WI38 (cell line): ENCODE data around the gene ST3GAL4.
"Not testable (repeated sequence)": the region's sequence is repeated elsewhere in the genome, so short reads cannot be mapped to it uniquely, and the experiment has no call there.

Experiments used
- H3K4me3 ChIP-seq: 2 replicates; pipeline ENCODE4 v1.5.1; 2011; ENCODE audit warnings: low read depth, mild to moderate bottlenecking, control low read depth, low read length
- CTCF ChIP-seq: IDR thresholded peaks from 2 replicates; pipeline ENCODE4 v1.5.1; 2012; ENCODE audit warnings: low read depth, mild to moderate bottlenecking, control low read depth, low read length

ST3GAL4 gene

GRCh38 chr11:126343051-126343450 is 12.4 kb upstream of the ST3GAL4 start:
- no peak for TF ChIP-seq CTCF
- H3K4me3 ChIP-seq, result no peak overlapping the region

GRCh38 chr11:126344141-126345080 is 11.1 kb upstream of the ST3GAL4 start:
- TF ChIP-seq CTCF, result no peak
- H3K4me3 ChIP-seq, result no peak overlapping the region

- TF ChIP-seq CTCF, result no peak
- H3K4me3 ChIP-seq, result no peak overlapping the region
Observed at GRCh38 chr11:126345283-126345682, 10.2 kb upstream of the ST3GAL4 start.

- TF ChIP-seq CTCF, result no peak
Observed at GRCh38 chr11:126345759-126346585, 9.5 kb upstream of the ST3GAL4 start.

GRCh38 chr11:126346586-126346940 is 8.9 kb upstream of the ST3GAL4 start:
- TF ChIP-seq CTCF, result no peak
- H3K4me3 ChIP-seq, result no peak overlapping the region

More at GRCh38 chr11:126345759-126346585, 9.5 kb upstream of the ST3GAL4 start:
- H3K4me3 ChIP-seq, result no peak overlapping the region

GRCh38 chr11:126346946-126347345 is 8.5 kb upstream of the ST3GAL4 start:
- not testable (repeated sequence) for H3K4me3 ChIP-seq

- TF ChIP-seq CTCF, result no peak
- no peak overlapping the region for H3K4me3 ChIP-seq
Observed at GRCh38 chr11:126347751-126348668, 7.5 kb upstream of the ST3GAL4 start.
